Activated CD4-positive, alpha-beta T cell treated with anti-CD3 and anti-CD28 coated beads, Interleukin-2, amount 10 ng/mL, durations not matched to agents 7 days and 5 days (primary cell): Measurements from ENCODE around the gene SYN1. TPM values are rescaled to one million over a fixed set of nuclear protein-coding genes. Genes with fewer than 3 reads are reported as not detected.
A peak's percentile ranks its signal among the peaks of the same experiment; 100 is the strongest.

ENCODE experiments used
- CTCF ChIA-PET: fragments of 350-600 bp; sonication (Branson Sonifier 250); formaldehyde crosslinking; loops from one replicate; lab custom pipeline; 2021; ENCODE audit warnings: antibody characterized with exemption; lab: Charles Lee
- POLR2A ChIA-PET: fragments of 350-600 bp; sonication (Branson Sonifier 250); formaldehyde crosslinking; loops from one replicate; lab custom pipeline; 2021; ENCODE audit warnings: antibody characterized with exemption; lab: Charles Lee
- DNase-seq: peaks from one replicate; pipeline ENCODE4 v3.0.0-alpha.2; 2020
- H3K27ac Mint-ChIP-seq: one replicate; pipeline ENCODE4 v1.8.0; 2021; ENCODE audit warnings: mild to moderate bottlenecking, moderate library complexity, mixed read lengths
- H3K27me3 Mint-ChIP-seq: one replicate; pipeline ENCODE4 v1.8.0; 2021; ENCODE audit warnings: mixed read lengths
- H3K36me3 Mint-ChIP-seq: one replicate; pipeline ENCODE4 v1.8.0; 2021; ENCODE audit warnings: low read depth, mixed read lengths
- H3K4me1 Mint-ChIP-seq: one replicate; pipeline ENCODE4 v1.8.0; 2021; ENCODE audit warnings: mixed read lengths
- H3K4me3 Mint-ChIP-seq: one replicate; pipeline ENCODE4 v1.8.0; 2021; ENCODE audit warnings: mild to moderate bottlenecking, moderate library complexity, mixed read lengths
- H3K9me3 Mint-ChIP-seq: one replicate; pipeline ENCODE4 v1.8.0; 2021; ENCODE audit warnings: mixed read lengths
- total RNA-seq, 2 experiments: library from RNA; stranded (reverse); gene quantifications; one replicate each; pipeline ENCODE4 v1.2.3, GENCODE V29; 2021

Gene SYN1
- total RNA-seq, 2 experiments from 2014 or later = 0.35 TPM

GRCh38 chrX:47649271-47649670 lies 29.6 kb upstream of the SYN1 start:
- Mint-ChIP-seq H3K4me1 (peaks cover 71% of the 10 kb centered on the region), H3K27me3 (no peaks in the 10 kb centered on the region), H3K36me3 (peaks cover 53% of the 10 kb centered on the region), H3K27ac (peak overlapping the region; percentile 94), H3K4me3 (peak overlapping the region; percentile 90), H3K9me3 (no peaks in the 10 kb centered on the region)
- DNase-seq = no peak
- ChIA-PET POLR2A (no interaction called here), CTCF (interaction anchor here (0.6 to 1.0 kb wide), 2 partner anchors 26 to 958 kb away, joined by 4 read pairs; no protein-coding TSS in a partner anchor)

- Mint-ChIP-seq H3K36me3 (peaks cover 55% of the 10 kb centered on the region), H3K4me1 (peaks cover 75% of the 10 kb centered on the region), H3K4me3 (peak overlapping the region; percentile 90), H3K27me3 (no peaks in the 10 kb centered on the region), H3K27ac (peak overlapping the region; percentile 94), H3K9me3 (no peaks in the 10 kb centered on the region)
- CTCF ChIA-PET = interaction anchor here (1.0 to 1.3 kb wide), 2 partner anchors 11 to 25 kb away, joined by 3 to 4 read pairs; no protein-coding TSS in a partner anchor
- POLR2A ChIA-PET = no interaction called here
- DNase-seq = peak; percentile 25
These were observed 28.7 kb upstream of the SYN1 start for GRCh38 chrX:47648376-47648775.

- no peak for DNase-seq
- Mint-ChIP-seq H3K27me3 (no peaks in the 10 kb centered on the region), H3K4me1 (peaks cover 64% of the 10 kb centered on the region), H3K27ac (no peak overlapping the region), H3K36me3 (peaks cover 41% of the 10 kb centered on the region), H3K9me3 (no peaks in the 10 kb centered on the region), H3K4me3 (no peak overlapping the region)
- CTCF ChIA-PET = no interaction called here
- POLR2A ChIA-PET = no interaction called here
These were observed 27.0 kb upstream of the SYN1 start for GRCh38 chrX:47646636-47647035.

GRCh38 chrX:47645530-47645929 lies 25.9 kb upstream of the SYN1 start:
- H3K9me3 Mint-ChIP-seq = no peaks in the 10 kb centered on the region
- DNase-seq = no peak
- no peaks in the 10 kb centered on the region for H3K27me3 Mint-ChIP-seq
- H3K4me3 Mint-ChIP-seq = no peak overlapping the region
- no peak overlapping the region for H3K27ac Mint-ChIP-seq
- peaks cover 53% of the 10 kb centered on the region for H3K4me1 Mint-ChIP-seq
- ChIA-PET POLR2A (no interaction called here), CTCF (interaction anchor here (0.9 kb wide), 1 partner anchor 477 kb away, joined by 4 read pairs; no protein-coding TSS in a partner anchor)
- H3K36me3 Mint-ChIP-seq = peaks cover 43% of the 10 kb centered on the region

GRCh38 chrX:47644557-47645091 lies 25.0 kb upstream of the SYN1 start:
- CTCF ChIA-PET = interaction anchor here (0.9 to 1.6 kb wide), 2 partner anchors 15 to 476 kb away, joined by 3 to 4 read pairs; partner anchors contain the start of gene CFP
- Mint-ChIP-seq H3K27me3 (no peaks in the 10 kb centered on the region), H3K4me1 (peaks cover 53% of the 10 kb centered on the region), H3K27ac (peak overlapping the region; percentile 57), H3K9me3 (peaks cover 2% of the 10 kb centered on the region), H3K36me3 (peaks cover 52% of the 10 kb centered on the region), H3K4me3 (no peak overlapping the region)
- POLR2A ChIA-PET = no interaction called here
- no peak for DNase-seq

- H3K27me3 Mint-ChIP-seq = no peaks in the 10 kb centered on the region
- H3K9me3 Mint-ChIP-seq = peaks cover 3% of the 10 kb centered on the region
- no peak overlapping the region for H3K27ac Mint-ChIP-seq
- no peak for DNase-seq
- H3K36me3 Mint-ChIP-seq = peaks cover 53% of the 10 kb centered on the region
- H3K4me3 Mint-ChIP-seq = no peak overlapping the region
- CTCF ChIA-PET = interaction anchor here (1.6 kb wide), 1 partner anchor 14 kb away, joined by 3 read pairs; the partner anchor contains the start of gene CFP
- POLR2A ChIA-PET = no interaction called here
- H3K4me1 Mint-ChIP-seq = peaks cover 54% of the 10 kb centered on the region
These were observed 24.3 kb upstream of the SYN1 start for GRCh38 chrX:47643926-47644325.

- H3K4me3 Mint-ChIP-seq = peak overlapping the region; percentile 58
- peaks cover 49% of the 10 kb centered on the region for H3K36me3 Mint-ChIP-seq
- H3K27me3 Mint-ChIP-seq = no peaks in the 10 kb centered on the region
- H3K4me1 Mint-ChIP-seq = peaks cover 36% of the 10 kb centered on the region
- peaks cover 3% of the 10 kb centered on the region for H3K9me3 Mint-ChIP-seq
- peak overlapping the region; percentile 81 for H3K27ac Mint-ChIP-seq
- POLR2A ChIA-PET = no interaction called here
- CTCF ChIA-PET = no interaction called here
- DNase-seq = no peak
These were observed 19.2 kb upstream of the SYN1 start for GRCh38 chrX:47638816-47639215.

GRCh38 chrX:47637546-47638195 lies 18.0 kb upstream of the SYN1 start:
- peak overlapping the region; percentile 81 for H3K27ac Mint-ChIP-seq
- ChIA-PET POLR2A (no interaction called here), CTCF (interaction anchor here (0.6 to 1.0 kb wide), 2 partner anchors 10 to 403 kb away, joined by 3 read pairs; no protein-coding TSS in a partner anchor)
- H3K4me3 Mint-ChIP-seq = peak overlapping the region; percentile 58
- peaks cover 46% of the 10 kb centered on the region for H3K36me3 Mint-ChIP-seq
- H3K4me1 Mint-ChIP-seq = peaks cover 34% of the 10 kb centered on the region
- peaks cover 3% of the 10 kb centered on the region for H3K9me3 Mint-ChIP-seq
- no peaks in the 10 kb centered on the region for H3K27me3 Mint-ChIP-seq
- DNase-seq = peak; percentile 47

- DNase-seq = no peak
- Mint-ChIP-seq H3K4me1 (peaks cover 40% of the 10 kb centered on the region), H3K27me3 (no peaks in the 10 kb centered on the region), H3K27ac (no peak overlapping the region), H3K9me3 (peaks cover 3% of the 10 kb centered on the region), H3K36me3 (peaks cover 35% of the 10 kb centered on the region), H3K4me3 (no peak overlapping the region)
- ChIA-PET CTCF (no interaction called here), POLR2A (no interaction called here)
These were observed 15.4 kb upstream of the SYN1 start for GRCh38 chrX:47634871-47635575.

GRCh38 chrX:47633689-47634590 lies 14.3 kb upstream of the SYN1 start:
- ChIA-PET POLR2A (no interaction called here), CTCF (interaction anchor here (0.6 kb wide), 1 partner anchor 818 kb away, joined by 3 read pairs; no protein-coding TSS in a partner anchor)
- DNase-seq = no peak
- Mint-ChIP-seq H3K27ac (no peak overlapping the region), H3K4me1 (peaks cover 41% of the 10 kb centered on the region), H3K36me3 (peaks cover 25% of the 10 kb centered on the region), H3K27me3 (no peaks in the 10 kb centered on the region), H3K4me3 (no peak overlapping the region), H3K9me3 (no peaks in the 10 kb centered on the region)

- Mint-ChIP-seq H3K27me3 (no peaks in the 10 kb centered on the region), H3K4me3 (no peak overlapping the region), H3K9me3 (no peaks in the 10 kb centered on the region), H3K27ac (peak overlapping the region; percentile 62), H3K36me3 (peaks cover 17% of the 10 kb centered on the region), H3K4me1 (peaks cover 35% of the 10 kb centered on the region)
- no peak for DNase-seq
- POLR2A ChIA-PET = no interaction called here
- CTCF ChIA-PET = no interaction called here
These were observed 13.0 kb upstream of the SYN1 start for GRCh38 chrX:47632666-47633065.

- Mint-ChIP-seq H3K36me3 (peaks cover 11% of the 10 kb centered on the region), H3K27me3 (no peaks in the 10 kb centered on the region), H3K9me3 (no peaks in the 10 kb centered on the region), H3K4me1 (peaks cover 25% of the 10 kb centered on the region), H3K27ac (no peak overlapping the region), H3K4me3 (no peak overlapping the region)
- ChIA-PET CTCF (no interaction called here), POLR2A (no interaction called here)
- DNase-seq = no peak
These were observed 12.0 kb upstream of the SYN1 start for GRCh38 chrX:47631676-47632075.
